Mesothelial cell of epicardium (in vitro differentiated cells): Measurements from ENCODE around the gene THRB. TPM values are rescaled to one million over a fixed set of nuclear protein-coding genes. Genes with fewer than 3 reads are reported as not detected.
A peak's percentile ranks its signal among the peaks of the same experiment; 100 is the strongest.

Experiments
- DNase-seq, 2 experiments: peaks; one replicate each; pipeline ENCODE4 v3.0.0; 2021; ENCODE audit warnings: low spot score in 2 of 2; ENCODE audit not compliant: unreplicated experiment in 2 of 2
- H3K27ac Mint-ChIP-seq: 2 replicates; pipeline ENCODE4 v1.8.0; 2021; ENCODE audit warnings: mixed read lengths
- H3K27me3 Mint-ChIP-seq: 2 replicates; pipeline ENCODE4 v1.8.0; 2021; ENCODE audit warnings: low read depth, mixed read lengths
- H3K36me3 Mint-ChIP-seq: 2 replicates; pipeline ENCODE4 v1.8.0; 2021; ENCODE audit warnings: mixed read lengths
- H3K4me1 Mint-ChIP-seq: 2 replicates; pipeline ENCODE4 v1.8.0; 2021; ENCODE audit warnings: mixed read lengths
- H3K4me3 Mint-ChIP-seq: 2 replicates; pipeline ENCODE4 v1.8.0; 2021; ENCODE audit warnings: mild to moderate bottlenecking, moderate library complexity, mixed read lengths
- H3K9me3 Mint-ChIP-seq: 2 replicates; pipeline ENCODE4 v1.8.0; 2021; ENCODE audit warnings: mixed read lengths
- CTCF ChIP-seq: fragments of 200-600 bp; sonication (generic); IDR thresholded peaks from one replicate; pipeline ENCODE4 v1.5.0; 2021; ENCODE audit warnings: antibody characterized with exemption; ENCODE audit not compliant: unreplicated experiment
- total RNA-seq: library from RNA; stranded (reverse); gene quantifications from 3 replicates; pipeline ENCODE4 v1.2.1, GENCODE V29; 2021

THRB gene
- total RNA-seq, 1 donor from 2014 or later, result 3.4 TPM

- no peaks in the 10 kb centered on the region for H3K36me3 Mint-ChIP-seq
- peaks cover 35% of the 10 kb centered on the region for H3K4me1 Mint-ChIP-seq
- peak overlapping the region; percentile 75 for H3K27ac Mint-ChIP-seq
- no peaks in the 10 kb centered on the region for H3K9me3 Mint-ChIP-seq
- TF ChIP-seq CTCF, result no peak
- no peak overlapping the region for H3K4me3 Mint-ChIP-seq
- peaks cover 4% of the 10 kb centered on the region for H3K27me3 Mint-ChIP-seq
- DNase-seq, result no peak
These were observed 348.4 kb downstream of the THRB start for GRCh38 chr3:24145981-24146822.

GRCh38 chr3:24145481-24145880 is 349.2 kb downstream of the THRB start:
- Mint-ChIP-seq H3K9me3 (no peaks in the 10 kb centered on the region), H3K4me1 (peaks cover 28% of the 10 kb centered on the region), H3K27me3 (peaks cover 4% of the 10 kb centered on the region), H3K4me3 (no peak overlapping the region), H3K27ac (peak overlapping the region; percentile 75), H3K36me3 (no peaks in the 10 kb centered on the region)
- no peak for TF ChIP-seq CTCF
- DNase-seq, result no peak

- no peak overlapping the region for H3K27ac Mint-ChIP-seq
- H3K36me3 Mint-ChIP-seq, result no peaks in the 10 kb centered on the region
- H3K9me3 Mint-ChIP-seq, result no peaks in the 10 kb centered on the region
- peaks cover 4% of the 10 kb centered on the region for H3K27me3 Mint-ChIP-seq
- no peak for TF ChIP-seq CTCF
- no peak overlapping the region for H3K4me3 Mint-ChIP-seq
- DNase-seq, result no peak
- H3K4me1 Mint-ChIP-seq, result peaks cover 31% of the 10 kb centered on the region
These were observed 352.5 kb downstream of the THRB start for GRCh38 chr3:24142127-24142526.

GRCh38 chr3:24141548-24141947 is 353.1 kb downstream of the THRB start:
- peaks cover 4% of the 10 kb centered on the region for H3K27me3 Mint-ChIP-seq
- H3K36me3 Mint-ChIP-seq, result no peaks in the 10 kb centered on the region
- peaks cover 29% of the 10 kb centered on the region for H3K4me1 Mint-ChIP-seq
- H3K9me3 Mint-ChIP-seq, result no peaks in the 10 kb centered on the region
- no peak overlapping the region for H3K27ac Mint-ChIP-seq
- H3K4me3 Mint-ChIP-seq, result no peak overlapping the region
- no peak for DNase-seq
- TF ChIP-seq CTCF, result no peak

GRCh38 chr3:24139463-24140412 is 354.9 kb downstream of the THRB start:
- Mint-ChIP-seq H3K4me3 (no peak overlapping the region), H3K36me3 (no peaks in the 10 kb centered on the region), H3K4me1 (peaks cover 21% of the 10 kb centered on the region), H3K27ac (no peak overlapping the region), H3K27me3 (peaks cover 4% of the 10 kb centered on the region), H3K9me3 (no peaks in the 10 kb centered on the region)
- no peak for TF ChIP-seq CTCF
- no peak for DNase-seq
